ENCODE measurements around the gene ATP5ME. TPM values are rescaled to one million over a fixed set of nuclear protein-coding genes. Genes with fewer than 3 reads are reported as not detected.

The ATP5ME gene
- total RNA-seq, 1 donor from 2014 or later: 203 TPM

DNA sequence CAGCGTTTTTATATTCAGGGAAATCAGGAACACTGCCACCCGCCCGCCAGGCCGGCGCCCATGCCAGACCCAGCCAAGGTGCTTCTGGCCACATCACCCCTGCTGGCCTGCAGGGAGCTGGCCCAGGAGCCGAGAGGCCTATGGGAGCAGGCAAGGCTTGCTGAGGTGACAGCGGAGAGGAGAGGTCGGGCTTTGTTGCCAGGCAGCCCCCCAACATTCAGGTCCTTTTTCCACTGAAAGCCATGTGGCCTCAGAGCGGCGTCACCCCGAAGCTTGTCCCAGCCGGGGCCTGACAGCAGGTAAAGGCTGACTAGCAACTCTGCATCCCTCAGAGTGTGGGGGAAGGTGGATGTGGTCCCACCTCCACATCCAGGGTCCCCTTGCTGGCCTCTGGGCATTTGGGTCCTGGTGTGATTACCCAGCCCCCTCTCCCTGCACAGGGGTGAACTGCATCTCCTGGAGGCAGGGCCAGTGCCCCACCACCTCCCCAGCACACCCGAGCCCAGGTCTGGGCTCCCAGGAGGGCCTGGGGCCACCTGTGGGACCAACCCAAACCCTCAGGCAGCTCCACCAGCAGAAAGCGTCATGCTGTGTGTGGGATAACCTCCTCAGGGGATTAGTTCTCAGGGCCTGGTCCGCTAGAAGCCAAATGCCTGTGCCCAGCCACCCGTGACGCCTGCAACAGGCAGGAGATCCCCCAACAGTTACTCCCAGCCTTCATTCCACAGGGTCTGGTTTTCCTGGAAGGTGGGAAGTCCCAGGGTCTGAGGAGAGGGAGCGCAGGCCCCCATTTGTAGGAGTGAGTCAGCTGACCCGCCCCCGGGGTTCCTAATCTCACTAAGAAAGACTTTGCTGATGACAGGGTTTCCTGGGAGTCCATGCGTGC, 49.1 kb downstream of the ATP5ME start, which contains the start of gene PDE6B:
Gene PDE6B, plus strand, starts transcription at position 869 of the 886 bp plus-strand sequence. CDS start 54 bp downstream, outside the sequence.
- DNase-seq (ENCODE audit: low spot score) (no peak), ATAC-seq (no peak)

- no peak for DNase-seq (ENCODE audit: low spot score)
- ATAC-seq: no peak
These were observed 50.0 kb downstream of the ATP5ME start for GRCh38 chr4:623914-624566.

- ATAC-seq (no peak), DNase-seq (ENCODE audit: low spot score) (no peak)
These were observed 50.8 kb downstream of the ATP5ME start for GRCh38 chr4:622996-623913.

Other genes with a start within 250 kb of the ATP5ME start
- 9.4 TPM for gene ZNF721, start 175.1 kb downstream of the ATP5ME start, total RNA-seq
- 19.4 TPM for gene PIGG, start 175.1 kb downstream of the ATP5ME start, total RNA-seq
- gene TMEM271, start 98.0 kb downstream of the ATP5ME start, total RNA-seq: not detected
- gene PDE6B, start 48.7 kb downstream of the ATP5ME start, total RNA-seq: 0.83 TPM
- 7.4 TPM for gene MYL5, start 266 bp upstream of the ATP5ME start, total RNA-seq
- 7.6 TPM for gene SLC49A3, start 14.9 kb upstream of the ATP5ME start, total RNA-seq
- 16.6 TPM for gene PCGF3, start 31.6 kb upstream of the ATP5ME start, total RNA-seq
- gene CPLX1, start 151.9 kb upstream of the ATP5ME start, total RNA-seq: 1.5 TPM

Measured in left lobe of liver (tissue), 2 donors.